K562 (cell line): ENCODE results near the gene EMX2. TPM values are rescaled to one million over a fixed set of nuclear protein-coding genes. Genes with fewer than 3 reads are reported as not detected.

Experiments used
- ATAC-seq: fragments of 200-7000 bp; cut with Tn5 transposase; 3 replicates; pipeline ENCODE4 v1.9.1; 2020; ENCODE audit warnings: moderate library complexity
- BruUV-seq: library from RNA; stranded (reverse); fragments of 400-500 nt; replicated peaks from 2 replicates; lab custom pipeline; 2021; lab: Mats Ljungman, UMichigan
- CTCF ChIA-PET: fragments of 300-600 bp; formaldehyde crosslinking; extraction: SDS; loops from one replicate; lab custom pipeline; 2021; ENCODE audit warnings: low intra/inter-chr PET ratio; lab: Yijun Ruan, JAX
- POLR2A ChIA-PET: fragments of 300-600, 350-650 bp; sonication (Branson Sonifier 250); formaldehyde crosslinking; extraction: SDS; loops from one replicate; lab custom pipeline; 2021; ENCODE audit warnings: antibody characterized with exemption, inconsistent platforms; lab: Yijun Ruan, JAX
- DNase-seq, 4 experiments: peaks; one replicate each; pipeline versions ENCODE4 v3.0.0 to v3.0.0-alpha.2; 2011 to 2018; ENCODE audit warnings: low spot score in 3 of 4, mixed read lengths in 3 of 4; ENCODE audit errors: extremely low read depth in 1 of 4
- FAIRE-seq: peaks from 2 replicates; lab custom pipeline; 2011; peaks lifted over from hg19 to GRCh38; lab: Jason Lieb, UNC
- H2AFZ ChIP-seq: 2 replicates; pipeline ENCODE4 v1.6.0; 2011; ENCODE audit warnings: low read depth, low read length, control low read depth, inconsistent platforms
- H3K27ac ChIP-seq: fragments of 200-600 bp; 3 replicates; pipeline ENCODE4 v1.8.0; 2011; ENCODE audit warnings: low read depth, mild to moderate bottlenecking, control low read depth, inconsistent platforms, low read length, moderate library complexity, mixed read lengths; ENCODE audit errors: extremely low read depth
- H3K27me3 ChIP-seq, 2 experiments: fragments of 300-600 bp in 1 of 2; 2 replicates in 1 of 2; 3 replicates in 1 of 2; pipeline versions ENCODE4 v1.6.0 to v1.8.0; 2011; ENCODE audit warnings: inconsistent platforms in 2 of 2, low read length in 2 of 2, mild to moderate bottlenecking in 1 of 2, mixed read lengths in 1 of 2, moderate library complexity in 1 of 2; ENCODE audit not compliant: control insufficient read depth in 2 of 2, insufficient read depth in 2 of 2
- H3K36me3 ChIP-seq: fragments of 300-600 bp; 3 replicates; pipeline ENCODE4 v1.8.0; 2011; ENCODE audit warnings: mild to moderate bottlenecking, low read length, inconsistent platforms; ENCODE audit not compliant: control insufficient read depth, insufficient read depth
- H3K4me1 ChIP-seq, 2 experiments: fragments of 200-600 bp in 1 of 2; replicated peaks in 1 of 2; 2 replicates in 1 of 2; 3 replicates in 1 of 2; pipeline versions ENCODE4 v1.5.1 to v1.8.0; 2011; ENCODE audit warnings: inconsistent platforms in 2 of 2, low read length in 2 of 2, mild to moderate bottlenecking in 1 of 2, mixed read lengths in 1 of 2, moderate library complexity in 1 of 2; ENCODE audit not compliant: control insufficient read depth in 2 of 2, insufficient read depth in 2 of 2
- H3K4me2 ChIP-seq: 2 replicates; pipeline ENCODE4 v1.6.1; 2011; ENCODE audit warnings: low read length, control low read depth, inconsistent platforms, mixed read lengths; ENCODE audit not compliant: insufficient read depth
- H3K4me3 ChIP-seq: fragments of 200-600 bp; sonication (generic), shearing (Covaris generic); 2 replicates; pipeline ENCODE4 v1.5.1; 2016; ENCODE audit warnings: control low read depth, inconsistent platforms
- H3K79me2 ChIP-seq: fragments of 200-600 bp; 3 replicates; pipeline ENCODE4 v1.8.0; 2011; ENCODE audit warnings: low read length, inconsistent platforms; ENCODE audit not compliant: control insufficient read depth, insufficient read depth
- H3K9ac ChIP-seq, 2 experiments: 2 replicates each; pipeline versions ENCODE4 v1.6.0 to v1.6.1; 2011; ENCODE audit warnings: low read depth in 2 of 2, low read length in 2 of 2, control low read depth in 1 of 2, inconsistent platforms in 1 of 2, mild to moderate bottlenecking in 1 of 2, mixed read lengths in 1 of 2; ENCODE audit not compliant: insufficient read depth in 1 of 2
- H3K9me1 ChIP-seq: one replicate; pipeline ENCODE4 v1.6.0; 2011; ENCODE audit warnings: inconsistent platforms, mild to moderate bottlenecking, low read length, moderate library complexity; ENCODE audit not compliant: control insufficient read depth, insufficient read depth
- H3K9me3 ChIP-seq: replicated peaks from 2 replicates; pipeline ENCODE4 v1.5.1; 2011; ENCODE audit warnings: low read depth, low read length, inconsistent platforms; ENCODE audit not compliant: control insufficient read depth, insufficient read depth
- H4K20me1 ChIP-seq: replicated peaks from 2 replicates; pipeline ENCODE4 v1.6.1; 2011; ENCODE audit warnings: low read length, inconsistent platforms, mixed read lengths; ENCODE audit not compliant: control insufficient read depth, insufficient read depth
- E2F8 ChIP-seq: fragments of 450-650 bp; IDR thresholded peaks from 2 replicates; pipeline ENCODE4 v1.7.1; 2018; ENCODE audit warnings: mild to moderate bottlenecking, low read depth; ENCODE audit not compliant: partially characterized antibody
- EZH2 ChIP-seq: IDR thresholded peaks from 2 replicates; pipeline ENCODE4 v1.6.1; 2012; ENCODE audit warnings: low read depth, mild to moderate bottlenecking, inconsistent platforms, low read length, borderline replicate concordance
- GTF2F1 ChIP-seq: IDR thresholded peaks from 2 replicates; pipeline ENCODE4 v1.6.1; 2011; ENCODE audit warnings: low read depth, low read length, improper control_type of control experiment
- PHF21A ChIP-seq: fragments of 450-650 bp; IDR thresholded peaks from 2 replicates; pipeline ENCODE4 v1.6.1; 2017; ENCODE audit warnings: low read depth, borderline replicate concordance
- U2AF1 ChIP-seq: fragments of 200-400 bp; formaldehyde crosslinking; optimal IDR thresholded peaks from 2 replicates; pipeline ENCODE3; 2017; ENCODE audit warnings: mild to moderate bottlenecking, low read depth, low read length, moderate library complexity
- ZBED1 ChIP-seq: IDR thresholded peaks from 2 replicates; pipeline ENCODE4 v1.6.1; 2014
- WGBS: fragments of 100-300 bp; shearing (Covaris generic); methylation state at CpG from one replicate; pipeline ENCODE4 v1.1.6; 2016; ENCODE audit warnings: low coverage, mixed read lengths; ENCODE audit not compliant: insufficient coverage; ENCODE audit errors: missing lambda C conversion rate; 5-methylcytosine and 5-hydroxymethylcytosine counted together
- in situ Hi-C: fragments of 300-500 bp; cut with MboI; formaldehyde crosslinking; loops from 4 replicates; pipeline ENCODE4 v1.15.0; 2018; ENCODE audit warnings: inconsistent platforms, mixed read lengths
- intact Hi-C: fragments of 100-400 bp; cut with micrococcal nuclease; formaldehyde crosslinking; loops from 2 replicates; pipeline ENCODE4 v1.14.2; 2022
- polyA plus RNA-seq, 8 experiments: library from polyadenylated mRNA; depleted of rRNA in 4 of 8; stranded (reverse) in 5 of 8; unstranded in 3 of 8; fragments of >200 nt; fragmentation: Nextera tagmentation in 2 of 8; fragmentation: Illumina TruSeq in 1 of 8; extraction: Ambion mirVana in 2 of 8; extraction: Trizol in 1 of 8; gene quantifications; 2 replicates each; pipeline versions ENCODE4 v1.2.1 to v1.2.3, GENCODE V29; 2011 to 2014; ENCODE audit warnings: inconsistent platforms in 1 of 8, missing spikeins in 1 of 8
- total RNA-seq, 7 experiments: library from RNA; depleted of rRNA in 6 of 7; stranded (reverse); fragments of >200 nt in 6 of 7; fragmentation: Illumina TruSeq in 2 of 7; extraction: Trizol in 2 of 7; gene quantifications; 2 replicates each; pipeline versions ENCODE4 v1.2.1 to v1.2.3, GENCODE V29; 2011 to 2021; ENCODE audit warnings: low replicate concordance in 1 of 7
- TF ChIP-seq, protein P1 (sequence below), 2 experiments: fragments of 450-650 bp in 1 of 2; sonication (generic) in 1 of 2; formaldehyde crosslinking in 1 of 2; IDR thresholded peaks; 2 replicates each; pipeline versions ENCODE4 v1.7.1 to v1.9.0; 2016 to 2022; ENCODE audit warnings: inconsistent platforms in 1 of 2, mild to moderate bottlenecking in 1 of 2, missing genetic modification reagents in 1 of 2
- TF ChIP-seq, protein P2 (sequence below): fragments of 450-650 bp; formaldehyde crosslinking; IDR thresholded peaks from 2 replicates; pipeline ENCODE4 v1.4.0; 2020; ENCODE audit warnings: mild to moderate bottlenecking, mixed read lengths

The EMX2 gene
- total and polyA plus RNA-seq, 9 of the 15 experiments (the other 6 are each of a cell fraction or from before 2014, with no cell fraction given), result not detected

DNA sequence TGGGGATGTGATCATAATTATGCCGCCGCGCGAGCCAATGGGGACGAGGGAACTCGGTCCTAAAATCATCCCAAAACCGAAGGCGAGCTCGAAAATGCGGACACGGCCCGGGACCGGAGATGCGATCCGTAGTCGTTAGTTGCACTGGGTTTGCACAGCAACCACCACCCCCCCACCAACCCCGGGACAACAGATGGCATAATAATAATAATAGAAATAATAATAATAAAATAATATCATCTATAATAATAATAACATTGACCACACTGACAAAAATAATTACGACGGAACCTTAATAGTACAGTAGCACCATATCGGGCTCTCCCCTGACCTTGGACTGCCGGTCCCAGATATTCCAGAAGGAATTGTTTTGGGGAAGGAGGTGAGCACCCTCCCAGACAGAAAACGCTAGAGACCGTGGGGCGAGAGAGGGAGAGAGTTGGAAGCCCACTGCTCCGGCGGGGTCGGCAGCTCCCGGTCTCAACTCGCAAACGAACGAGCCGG lies 1.1 kb upstream of the EMX2 start:
- FAIRE-seq (no peak), DNase-seq (peak in 1 of 4 experiments; percentile 21), ATAC-seq (0 out of 3 replicates have a peak, but pooled peaks have one; percentile 29)
- POLR2A ChIA-PET, result interaction anchor here (0.7 kb wide), 1 partner anchor 9 kb away, joined by 3 read pairs; no protein-coding TSS in a partner anchor
- WGBS, result 11% methylated on average over 24 of the region's 32 CpGs
- BruUV-seq, result no TSS peak
- no peaks in the 10 kb centered on the region for H3K9me3 ChIP-seq
- no peaks in the 10 kb centered on the region for H3K79me2 ChIP-seq
- no peak overlapping the region for H3K4me3 ChIP-seq
- no peak overlapping the region for H3K9ac ChIP-seq
- no peak overlapping the region for H3K27ac ChIP-seq
- in situ Hi-C loops, result loop anchor here (25.0 kb wide), 1 partner anchor 696 kb away; no protein-coding TSS in a partner anchor
- H4K20me1 ChIP-seq, result peaks cover 2% of the 10 kb centered on the region; the same call in 1 of the 2 replicates
- H2AFZ ChIP-seq, result no peak overlapping the region
- intact Hi-C loops, result no loop called here
- H3K27me3 ChIP-seq, result peaks cover 10 to 80% of the 10 kb centered on the region in 2 experiments
- no peaks in the 10 kb centered on the region for H3K9me1 ChIP-seq
- CTCF ChIA-PET, result no interaction called here
- peaks cover 0 to 30% of the 10 kb centered on the region in 2 experiments; a peak in 2 of 5 replicates for H3K4me1 ChIP-seq
- H3K4me2 ChIP-seq, result no peak overlapping the region
- H3K36me3 ChIP-seq, result no peaks in the 10 kb centered on the region
- TF ChIP-seq EZH2 (no peak), E2F8 (no peak), PHF21A (no peak), GTF2F1 (no peak), ZBED1 (no peak), U2AF1 (no peak)
- TF ChIP-seq, protein P1, sequence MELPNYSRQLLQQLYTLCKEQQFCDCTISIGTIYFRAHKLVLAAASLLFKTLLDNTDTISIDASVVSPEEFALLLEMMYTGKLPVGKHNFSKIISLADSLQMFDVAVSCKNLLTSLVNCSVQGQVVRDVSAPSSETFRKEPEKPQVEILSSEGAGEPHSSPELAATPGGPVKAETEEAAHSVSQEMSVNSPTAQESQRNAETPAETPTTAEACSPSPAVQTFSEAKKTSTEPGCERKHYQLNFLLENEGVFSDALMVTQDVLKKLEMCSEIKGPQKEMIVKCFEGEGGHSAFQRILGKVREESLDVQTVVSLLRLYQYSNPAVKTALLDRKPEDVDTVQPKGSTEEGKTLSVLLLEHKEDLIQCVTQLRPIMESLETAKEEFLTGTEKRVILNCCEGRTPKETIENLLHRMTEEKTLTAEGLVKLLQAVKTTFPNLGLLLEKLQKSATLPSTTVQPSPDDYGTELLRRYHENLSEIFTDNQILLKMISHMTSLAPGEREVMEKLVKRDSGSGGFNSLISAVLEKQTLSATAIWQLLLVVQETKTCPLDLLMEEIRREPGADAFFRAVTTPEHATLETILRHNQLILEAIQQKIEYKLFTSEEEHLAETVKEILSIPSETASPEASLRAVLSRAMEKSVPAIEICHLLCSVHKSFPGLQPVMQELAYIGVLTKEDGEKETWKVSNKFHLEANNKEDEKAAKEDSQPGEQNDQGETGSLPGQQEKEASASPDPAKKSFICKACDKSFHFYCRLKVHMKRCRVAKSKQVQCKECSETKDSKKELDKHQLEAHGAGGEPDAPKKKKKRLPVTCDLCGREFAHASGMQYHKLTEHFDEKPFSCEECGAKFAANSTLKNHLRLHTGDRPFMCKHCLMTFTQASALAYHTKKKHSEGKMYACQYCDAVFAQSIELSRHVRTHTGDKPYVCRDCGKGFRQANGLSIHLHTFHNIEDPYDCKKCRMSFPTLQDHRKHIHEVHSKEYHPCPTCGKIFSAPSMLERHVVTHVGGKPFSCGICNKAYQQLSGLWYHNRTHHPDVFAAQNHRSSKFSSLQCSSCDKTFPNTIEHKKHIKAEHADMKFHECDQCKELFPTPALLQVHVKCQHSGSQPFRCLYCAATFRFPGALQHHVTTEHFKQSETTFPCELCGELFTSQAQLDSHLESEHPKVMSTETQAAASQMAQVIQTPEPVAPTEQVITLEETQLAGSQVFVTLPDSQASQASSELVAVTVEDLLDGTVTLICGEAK (IDR thresholded peaks at IDR 0.05), result no peak
- TF ChIP-seq, protein P1 (CRISPR knock-in tag; IDR thresholded peaks at IDR 0.05), result no peak
- TF ChIP-seq, protein P2, sequence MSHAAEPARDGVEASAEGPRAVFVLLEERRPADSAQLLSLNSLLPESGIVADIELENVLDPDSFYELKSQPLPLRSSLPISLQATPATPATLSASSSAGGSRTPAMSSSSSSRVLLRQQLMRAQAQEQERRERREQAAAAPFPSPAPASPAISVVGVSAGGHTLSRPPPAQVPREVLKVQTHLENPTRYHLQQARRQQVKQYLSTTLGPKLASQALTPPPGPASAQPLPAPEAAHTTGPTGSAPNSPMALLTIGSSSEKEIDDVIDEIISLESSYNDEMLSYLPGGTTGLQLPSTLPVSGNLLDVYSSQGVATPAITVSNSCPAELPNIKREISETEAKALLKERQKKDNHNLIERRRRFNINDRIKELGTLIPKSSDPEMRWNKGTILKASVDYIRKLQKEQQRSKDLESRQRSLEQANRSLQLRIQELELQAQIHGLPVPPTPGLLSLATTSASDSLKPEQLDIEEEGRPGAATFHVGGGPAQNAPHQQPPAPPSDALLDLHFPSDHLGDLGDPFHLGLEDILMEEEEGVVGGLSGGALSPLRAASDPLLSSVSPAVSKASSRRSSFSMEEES (CRISPR knock-in tag), result no peak
